ENCODE data around the gene ARHGAP10.
"Not testable (repeated sequence)": the region's sequence is repeated elsewhere in the genome, so short reads cannot be mapped to it uniquely, and the experiment has no call there.

The ARHGAP10 gene

GRCh38 chr4:148078061-148078460 lies 346.2 kb downstream of the ARHGAP10 start:
- Mint-ChIP-seq H3K4me1 (ENCODE audit: low read depth) (no peaks in the 10 kb centered on the region), H3K27me3 (no peaks in the 10 kb centered on the region), H3K27ac (no peak overlapping the region), H3K4me3 (no peak overlapping the region), H3K9me3 (peaks cover 37% of the 10 kb centered on the region), H3K36me3 (ENCODE audit: low read depth) (peaks cover 78% of the 10 kb centered on the region)

GRCh38 chr4:148079961-148080360 lies 348.1 kb downstream of the ARHGAP10 start:
- no peak overlapping the region for H3K27ac Mint-ChIP-seq
- H3K4me1 Mint-ChIP-seq (ENCODE audit: low read depth) = no peaks in the 10 kb centered on the region
- H3K36me3 Mint-ChIP-seq (ENCODE audit: low read depth) = peaks cover 69% of the 10 kb centered on the region
- H3K9me3 Mint-ChIP-seq = peaks cover 39% of the 10 kb centered on the region
- no peak overlapping the region for H3K4me3 Mint-ChIP-seq
- H3K27me3 Mint-ChIP-seq = no peaks in the 10 kb centered on the region

- Mint-ChIP-seq H3K36me3 (ENCODE audit: low read depth) (peaks cover 69% of the 10 kb centered on the region), H3K4me1 (ENCODE audit: low read depth) (no peaks in the 10 kb centered on the region), H3K4me3 (no peak overlapping the region), H3K27ac (no peak overlapping the region), H3K27me3 (no peaks in the 10 kb centered on the region), H3K9me3 (peaks cover 35% of the 10 kb centered on the region)
Observed at GRCh38 chr4:148081267-148081666, 349.4 kb downstream of the ARHGAP10 start.

GRCh38 chr4:148081745-148082144 lies 349.9 kb downstream of the ARHGAP10 start:
- Mint-ChIP-seq H3K36me3 (ENCODE audit: low read depth) (peaks cover 66% of the 10 kb centered on the region), H3K4me1 (ENCODE audit: low read depth) (peaks cover under 1% of the 10 kb centered on the region), H3K27me3 (no peaks in the 10 kb centered on the region), H3K9me3 (peaks cover 34% of the 10 kb centered on the region), H3K27ac (no peak overlapping the region), H3K4me3 (no peak overlapping the region)

DNA sequence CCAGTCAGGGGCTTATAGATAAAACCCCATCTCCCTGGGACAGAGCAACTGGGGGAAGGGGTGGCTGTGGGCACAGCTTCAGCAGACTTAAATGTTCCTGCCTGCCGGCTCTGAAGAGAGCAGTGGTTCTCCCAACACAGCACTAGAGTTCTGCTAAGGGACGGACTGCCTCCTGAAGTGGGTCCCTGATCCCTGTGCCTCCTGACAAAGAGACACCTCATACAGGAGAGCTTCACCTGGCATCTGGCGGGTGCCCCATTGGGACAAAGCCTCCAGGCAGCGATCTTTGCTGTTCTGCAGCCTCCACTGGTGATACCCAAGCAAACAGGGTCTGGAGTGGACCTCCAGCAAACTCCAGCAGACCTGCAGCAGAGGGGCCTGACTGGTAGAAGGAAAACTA lies 351.2 kb downstream of the ARHGAP10 start:
- Mint-ChIP-seq H3K9me3 (peaks cover 30% of the 10 kb centered on the region), H3K36me3 (ENCODE audit: low read depth) (peaks cover 61% of the 10 kb centered on the region)
- H3K4me1 Mint-ChIP-seq (ENCODE audit: low read depth); H3K27ac Mint-ChIP-seq; H3K27me3 Mint-ChIP-seq; H3K4me3 Mint-ChIP-seq: not testable (repeated sequence)

- H3K4me3 Mint-ChIP-seq = no peak overlapping the region
- H3K4me1 Mint-ChIP-seq (ENCODE audit: low read depth) = peaks cover 3% of the 10 kb centered on the region
- peaks cover 15% of the 10 kb centered on the region for H3K9me3 Mint-ChIP-seq
- H3K36me3 Mint-ChIP-seq (ENCODE audit: low read depth) = peaks cover 28% of the 10 kb centered on the region
- H3K27ac Mint-ChIP-seq = no peak overlapping the region
- no peaks in the 10 kb centered on the region for H3K27me3 Mint-ChIP-seq
Observed at GRCh38 chr4:148089624-148090023, 357.7 kb downstream of the ARHGAP10 start.

DNA sequence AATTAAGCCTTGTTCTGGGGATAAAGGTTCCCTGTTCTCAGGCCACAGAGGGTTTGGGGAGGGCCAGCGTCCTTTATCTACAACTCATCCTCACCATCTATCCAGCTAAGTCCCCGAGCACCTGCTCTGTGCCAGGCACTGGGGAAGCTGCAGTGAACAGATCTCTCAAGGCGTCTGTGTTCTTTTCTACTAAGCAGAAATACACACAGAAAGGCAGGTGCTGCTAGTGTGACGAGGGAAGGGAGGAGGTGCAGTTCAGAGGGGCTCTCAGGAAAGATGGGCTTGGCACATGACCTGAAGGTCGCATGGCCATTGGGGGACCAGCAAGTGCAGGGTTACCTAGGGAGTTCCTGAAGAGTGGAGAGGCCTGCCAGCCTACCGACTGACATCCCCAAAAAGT lies 358.1 kb downstream of the ARHGAP10 start:
- H3K27ac Mint-ChIP-seq = no peak overlapping the region
- H3K27me3 Mint-ChIP-seq = no peaks in the 10 kb centered on the region
- no peak overlapping the region for H3K4me3 Mint-ChIP-seq
- peaks cover 12% of the 10 kb centered on the region for H3K9me3 Mint-ChIP-seq
- H3K4me1 Mint-ChIP-seq (ENCODE audit: low read depth) = peaks cover 3% of the 10 kb centered on the region
- peaks cover 28% of the 10 kb centered on the region for H3K36me3 Mint-ChIP-seq (ENCODE audit: low read depth)

GRCh38 chr4:148090503-148091476 lies 358.9 kb downstream of the ARHGAP10 start:
- H3K27ac Mint-ChIP-seq = no peak overlapping the region
- H3K4me1 Mint-ChIP-seq (ENCODE audit: low read depth) = peaks cover 3% of the 10 kb centered on the region
- H3K27me3 Mint-ChIP-seq = no peaks in the 10 kb centered on the region
- H3K4me3 Mint-ChIP-seq = no peak overlapping the region
- H3K9me3 Mint-ChIP-seq = peaks cover 5% of the 10 kb centered on the region
- peaks cover 20% of the 10 kb centered on the region for H3K36me3 Mint-ChIP-seq (ENCODE audit: low read depth)

GRCh38 chr4:148091896-148092295 lies 360.0 kb downstream of the ARHGAP10 start:
- Mint-ChIP-seq H3K9me3 (peaks cover 3% of the 10 kb centered on the region), H3K27ac (no peak overlapping the region), H3K4me3 (no peak overlapping the region), H3K36me3 (ENCODE audit: low read depth) (peaks cover 12% of the 10 kb centered on the region), H3K27me3 (no peaks in the 10 kb centered on the region), H3K4me1 (ENCODE audit: low read depth) (peaks cover 2% of the 10 kb centered on the region)

- Mint-ChIP-seq H3K4me3 (no peak overlapping the region), H3K27ac (no peak overlapping the region), H3K27me3 (no peaks in the 10 kb centered on the region), H3K9me3 (no peaks in the 10 kb centered on the region), H3K4me1 (ENCODE audit: low read depth) (no peaks in the 10 kb centered on the region), H3K36me3 (ENCODE audit: low read depth) (peaks cover 8% of the 10 kb centered on the region)
Observed at GRCh38 chr4:148092316-148093014, 360.6 kb downstream of the ARHGAP10 start.

DNA sequence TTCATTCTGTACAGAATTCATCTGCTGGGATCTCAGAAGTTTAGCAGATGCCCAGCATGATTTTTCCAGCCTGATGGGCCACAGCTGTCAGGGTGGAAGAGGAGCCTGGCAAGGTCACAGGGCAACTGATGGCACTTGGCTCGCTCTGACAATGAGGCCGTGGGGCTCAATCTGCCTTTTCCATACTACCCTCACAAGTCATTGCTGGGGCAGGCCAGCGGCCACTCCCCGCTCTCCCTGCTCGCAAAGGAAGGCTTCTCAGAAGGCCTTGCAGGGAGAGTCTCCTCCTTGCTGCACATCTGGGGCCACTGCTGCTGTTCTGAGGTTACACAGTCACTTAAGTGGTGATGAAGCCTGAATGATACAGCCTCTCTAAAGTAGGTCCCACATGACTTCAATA lies 361.2 kb downstream of the ARHGAP10 start:
- peaks cover 12% of the 10 kb centered on the region for H3K36me3 Mint-ChIP-seq (ENCODE audit: low read depth)
- H3K9me3 Mint-ChIP-seq = no peaks in the 10 kb centered on the region
- H3K4me3 Mint-ChIP-seq = no peak overlapping the region
- no peaks in the 10 kb centered on the region for H3K27me3 Mint-ChIP-seq
- H3K4me1 Mint-ChIP-seq (ENCODE audit: low read depth) = no peaks in the 10 kb centered on the region
- H3K27ac Mint-ChIP-seq = no peak overlapping the region

DNA sequence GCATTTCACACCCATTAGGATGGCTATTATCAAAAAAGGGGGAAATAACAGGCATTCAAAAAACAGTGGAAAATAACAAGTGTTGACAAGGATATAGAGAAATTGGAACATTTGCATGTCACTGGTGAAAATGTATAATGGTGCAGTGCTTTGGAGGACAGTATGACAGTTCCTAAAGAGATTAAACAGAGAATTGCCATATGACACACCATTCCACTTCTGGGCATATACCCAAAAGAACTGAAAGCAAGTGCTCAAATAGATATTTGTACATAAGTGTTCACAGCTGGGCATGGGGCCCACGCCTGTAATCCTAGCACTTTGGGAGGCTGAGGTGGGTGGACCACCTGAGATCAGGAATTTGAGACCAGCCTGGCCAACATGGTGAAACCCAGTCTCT lies 362.3 kb downstream of the ARHGAP10 start:
- H3K36me3 Mint-ChIP-seq (ENCODE audit: low read depth) = peaks cover 13% of the 10 kb centered on the region
- no peak overlapping the region for H3K27ac Mint-ChIP-seq
- H3K4me3 Mint-ChIP-seq = no peak overlapping the region
- no peaks in the 10 kb centered on the region for H3K4me1 Mint-ChIP-seq (ENCODE audit: low read depth)
- no peaks in the 10 kb centered on the region for H3K27me3 Mint-ChIP-seq
- H3K9me3 Mint-ChIP-seq = no peaks in the 10 kb centered on the region

- Mint-ChIP-seq H3K4me1 (ENCODE audit: low read depth) (peaks cover 3% of the 10 kb centered on the region), H3K36me3 (ENCODE audit: low read depth) (peaks cover 10% of the 10 kb centered on the region), H3K9me3 (no peaks in the 10 kb centered on the region), H3K4me3 (no peak overlapping the region), H3K27me3 (no peaks in the 10 kb centered on the region), H3K27ac (no peak overlapping the region)
Observed at GRCh38 chr4:148095346-148095923, 363.5 kb downstream of the ARHGAP10 start.

GRCh38 chr4:148097801-148098200 lies 365.9 kb downstream of the ARHGAP10 start:
- Mint-ChIP-seq H3K27ac (no peak overlapping the region), H3K36me3 (ENCODE audit: low read depth) (peaks cover 15% of the 10 kb centered on the region), H3K4me1 (ENCODE audit: low read depth) (peaks cover 23% of the 10 kb centered on the region)

DNA sequence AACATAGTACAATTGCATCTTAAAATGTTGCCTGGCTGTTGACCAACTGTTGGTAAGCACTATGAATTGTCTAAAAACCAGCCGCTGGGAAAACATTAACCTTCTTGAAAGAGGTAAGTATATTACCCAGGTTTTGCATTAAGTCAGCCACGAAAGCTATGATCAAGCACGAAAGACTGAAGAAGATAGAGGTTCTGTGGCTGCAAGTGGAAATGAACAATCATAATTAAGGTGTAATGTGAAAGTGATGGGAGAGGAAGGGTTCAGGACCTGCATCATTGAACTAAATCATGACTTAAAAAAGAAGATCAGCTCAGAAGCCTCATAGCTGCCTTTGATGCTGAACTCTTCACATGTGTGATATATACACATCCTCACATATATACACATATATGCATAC lies 369.3 kb downstream of the ARHGAP10 start:
- no peaks in the 10 kb centered on the region for H3K9me3 Mint-ChIP-seq
- H3K36me3 Mint-ChIP-seq (ENCODE audit: low read depth) = peaks cover 23% of the 10 kb centered on the region
- no peak overlapping the region for H3K4me3 Mint-ChIP-seq
- H3K4me1 Mint-ChIP-seq (ENCODE audit: low read depth) = peaks cover 47% of the 10 kb centered on the region
- no peaks in the 10 kb centered on the region for H3K27me3 Mint-ChIP-seq
- no peak overlapping the region for H3K27ac Mint-ChIP-seq

More at GRCh38 chr4:148097801-148098200, 365.9 kb downstream of the ARHGAP10 start:
- Mint-ChIP-seq H3K4me3 (no peak overlapping the region), H3K27me3 (no peaks in the 10 kb centered on the region), H3K9me3 (no peaks in the 10 kb centered on the region)

Measured in stimulated activated naive CD8-positive, alpha-beta T cell treated with anti-CD3 and anti-CD28 coated beads, Interleukin-15, Interleukin-2, amounts not matched to agents 100 ng/mL and 50 ng/mL, for 24 hours (primary cell).